ENCODE results near the gene FIP1L1. TPM values are rescaled to one million over a fixed set of nuclear protein-coding genes. Genes with fewer than 3 reads are reported as not detected.

FIP1L1 gene
- total and polyA plus RNA-seq, 7 donors: 23.5 to 49.6 (median 28.2) TPM

DNA sequence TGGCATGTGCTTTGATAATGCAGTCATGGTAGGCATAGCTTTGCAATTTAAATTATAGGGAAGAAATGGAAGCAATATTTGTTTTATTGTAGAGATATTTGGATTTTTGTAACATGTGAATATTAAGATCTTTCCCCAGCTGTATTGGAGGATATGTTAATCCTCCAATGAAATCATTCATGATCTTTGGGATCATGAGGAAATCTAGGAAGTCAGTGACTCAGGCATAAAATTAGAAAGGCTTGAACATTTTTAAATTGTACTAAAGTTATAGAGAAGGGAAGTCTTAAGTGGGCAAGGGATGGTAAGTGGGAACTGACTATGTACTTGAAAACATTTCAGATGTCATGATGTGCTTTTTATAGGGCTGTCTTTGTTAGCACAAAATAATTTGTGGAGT lies 46.8 kb downstream of the FIP1L1 start:
- ATAC-seq: no peak
- Histone ChIP-seq H3K9me3 (no peaks in the 10 kb centered on the region), H3K27me3 (ENCODE audit: insufficient read depth in 3 of 3, low read length in 2 of 3) (no peaks in the 10 kb centered on the region), H3K36me3 (ENCODE audit: insufficient read depth in 1 of 2, low read depth in 1 of 2) (peaks cover 0 to 37% of the 10 kb centered on the region in 2 donors), H3K4me3 (no peak overlapping the region), H3K4me1 (no peaks in the 10 kb centered on the region), H3K27ac (no peak overlapping the region)
- no peak for DNase-seq
- intact Hi-C loops (cut with DNase I): no loop called here
- TF ChIP-seq, protein P1, sequence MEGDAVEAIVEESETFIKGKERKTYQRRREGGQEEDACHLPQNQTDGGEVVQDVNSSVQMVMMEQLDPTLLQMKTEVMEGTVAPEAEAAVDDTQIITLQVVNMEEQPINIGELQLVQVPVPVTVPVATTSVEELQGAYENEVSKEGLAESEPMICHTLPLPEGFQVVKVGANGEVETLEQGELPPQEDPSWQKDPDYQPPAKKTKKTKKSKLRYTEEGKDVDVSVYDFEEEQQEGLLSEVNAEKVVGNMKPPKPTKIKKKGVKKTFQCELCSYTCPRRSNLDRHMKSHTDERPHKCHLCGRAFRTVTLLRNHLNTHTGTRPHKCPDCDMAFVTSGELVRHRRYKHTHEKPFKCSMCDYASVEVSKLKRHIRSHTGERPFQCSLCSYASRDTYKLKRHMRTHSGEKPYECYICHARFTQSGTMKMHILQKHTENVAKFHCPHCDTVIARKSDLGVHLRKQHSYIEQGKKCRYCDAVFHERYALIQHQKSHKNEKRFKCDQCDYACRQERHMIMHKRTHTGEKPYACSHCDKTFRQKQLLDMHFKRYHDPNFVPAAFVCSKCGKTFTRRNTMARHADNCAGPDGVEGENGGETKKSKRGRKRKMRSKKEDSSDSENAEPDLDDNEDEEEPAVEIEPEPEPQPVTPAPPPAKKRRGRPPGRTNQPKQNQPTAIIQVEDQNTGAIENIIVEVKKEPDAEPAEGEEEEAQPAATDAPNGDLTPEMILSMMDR (IDR thresholded peaks at IDR 0.05): no peak

DNA sequence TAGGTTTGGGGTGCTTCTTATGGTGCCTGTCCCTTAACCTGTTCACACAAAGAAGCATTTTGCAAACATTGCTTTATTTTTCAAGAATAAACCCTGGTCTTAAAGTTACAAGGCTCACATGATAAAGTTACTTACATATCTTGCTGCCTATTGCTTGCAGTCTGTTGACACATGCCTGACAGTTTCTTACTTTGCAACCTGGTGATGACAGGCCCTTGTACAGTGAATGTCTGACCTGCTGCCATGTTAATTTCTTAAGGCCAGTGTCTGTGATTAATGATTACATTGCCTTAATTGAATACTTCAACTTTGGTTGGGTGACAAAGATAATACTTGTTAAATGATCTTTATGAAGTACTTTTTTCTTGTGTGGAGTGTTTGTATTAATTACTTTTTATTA lies 49.9 kb downstream of the FIP1L1 start:
- no peak overlapping the region for H3K4me3 ChIP-seq
- H3K4me1 ChIP-seq: no peaks in the 10 kb centered on the region
- H3K36me3 ChIP-seq (ENCODE audit: insufficient read depth in 1 of 2, low read depth in 1 of 2): peaks cover 0 to 63% of the 10 kb centered on the region in 2 donors
- H3K9me3 ChIP-seq: no peaks in the 10 kb centered on the region
- no peak for DNase-seq
- H3K27ac ChIP-seq: no peak overlapping the region
- intact Hi-C loops (cut with DNase I): no loop called here
- no peaks in the 10 kb centered on the region for H3K27me3 ChIP-seq (ENCODE audit: insufficient read depth in 3 of 3, low read length in 2 of 3)
- no peak for ATAC-seq
- TF ChIP-seq, protein P1 (IDR thresholded peaks at IDR 0.05): no peak

DNA sequence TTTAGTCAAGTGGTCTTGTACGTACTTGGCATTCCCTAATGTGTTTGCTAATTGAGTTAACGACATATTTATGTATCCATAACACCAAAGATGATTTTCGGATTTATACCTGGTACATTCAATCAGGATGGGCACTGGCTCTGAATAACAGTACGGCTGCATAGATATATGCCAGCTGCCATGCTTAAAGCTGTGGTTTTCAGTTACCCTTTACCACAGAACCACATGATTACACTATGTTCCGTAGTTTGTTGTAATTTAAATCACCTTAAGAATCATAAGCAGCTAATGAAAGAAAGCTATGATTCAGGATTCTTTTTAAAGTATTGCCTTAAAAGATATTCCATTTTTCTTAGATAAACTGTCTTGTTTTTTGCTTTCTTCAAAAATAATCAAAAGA lies 53.6 kb downstream of the FIP1L1 start:
- intact Hi-C loops (cut with DNase I): no loop called here
- H3K27ac ChIP-seq: no peak overlapping the region
- H3K27me3 ChIP-seq (ENCODE audit: insufficient read depth in 3 of 3, low read length in 2 of 3): no peaks in the 10 kb centered on the region
- ATAC-seq (no peak), DNase-seq (no peak)
- peaks cover 0 to 59% of the 10 kb centered on the region in 2 donors for H3K36me3 ChIP-seq (ENCODE audit: insufficient read depth in 1 of 2, low read depth in 1 of 2)
- TF ChIP-seq, protein P1 (IDR thresholded peaks at IDR 0.05): no peak
- WGBS, 3 donors: 88 to 95% (median 93%) methylated on average over 5 of the region's 5 CpGs
- no peak overlapping the region for H3K4me3 ChIP-seq
- no peaks in the 10 kb centered on the region for H3K9me3 ChIP-seq
- H3K4me1 ChIP-seq: no peaks in the 10 kb centered on the region

DNA sequence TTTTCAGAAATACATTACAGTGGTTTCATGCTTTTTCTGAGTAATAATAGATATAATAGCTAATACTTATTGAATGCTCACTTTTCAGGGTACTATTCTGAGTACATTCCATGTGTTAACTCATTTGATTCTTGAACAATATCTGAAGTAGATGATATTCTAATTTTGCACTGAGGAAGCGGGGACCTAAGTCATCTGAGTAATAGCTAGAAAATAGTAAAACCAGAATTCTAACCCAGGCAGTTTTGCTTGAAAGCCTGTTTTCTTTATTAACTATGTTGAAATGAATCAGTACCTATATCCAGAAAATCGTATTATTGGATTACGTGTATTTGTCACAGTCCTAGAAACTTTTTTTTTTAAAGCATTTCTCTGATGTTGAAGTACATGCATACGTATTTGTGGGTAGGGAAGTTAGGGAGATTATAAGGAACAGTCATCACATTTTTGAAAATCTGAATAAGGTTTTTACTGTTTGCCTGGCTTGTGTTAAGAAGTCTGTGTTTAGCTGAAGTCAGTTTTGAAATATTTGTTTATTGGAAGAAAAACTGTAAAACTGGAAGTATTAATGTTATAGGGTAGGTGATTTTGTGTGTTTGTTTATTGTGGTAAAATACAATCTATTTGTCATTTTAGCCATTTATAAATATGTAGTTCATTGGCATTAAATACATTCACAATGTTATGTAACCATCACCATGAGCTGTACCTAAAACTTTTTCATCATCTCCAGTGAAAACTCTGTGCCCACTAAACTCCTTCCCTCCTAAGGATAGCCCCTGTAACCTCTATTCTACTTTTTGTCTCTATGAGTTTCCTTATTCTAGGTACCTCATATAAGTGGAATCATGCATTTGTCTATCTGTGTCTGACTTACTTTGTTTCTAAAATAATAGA lies 55.3 kb downstream of the FIP1L1 start:
- peaks cover 0 to 46% of the 10 kb centered on the region in 2 donors for H3K36me3 ChIP-seq (ENCODE audit: insufficient read depth in 1 of 2, low read depth in 1 of 2)
- H3K9me3 ChIP-seq: no peaks in the 10 kb centered on the region
- no peak overlapping the region for H3K4me3 ChIP-seq
- no peak overlapping the region for H3K27ac ChIP-seq
- 91 to 95% (median 94%) methylated on average over 4 of the region's 4 CpGs for WGBS, 3 donors
- intact Hi-C loops (cut with DNase I): no loop called here
- no peak for DNase-seq
- no peaks in the 10 kb centered on the region for H3K27me3 ChIP-seq (ENCODE audit: insufficient read depth in 3 of 3, low read length in 2 of 3)
- TF ChIP-seq, protein P1 (IDR thresholded peaks at IDR 0.05): no peak
- H3K4me1 ChIP-seq: no peaks in the 10 kb centered on the region
- ATAC-seq: no peak

DNA sequence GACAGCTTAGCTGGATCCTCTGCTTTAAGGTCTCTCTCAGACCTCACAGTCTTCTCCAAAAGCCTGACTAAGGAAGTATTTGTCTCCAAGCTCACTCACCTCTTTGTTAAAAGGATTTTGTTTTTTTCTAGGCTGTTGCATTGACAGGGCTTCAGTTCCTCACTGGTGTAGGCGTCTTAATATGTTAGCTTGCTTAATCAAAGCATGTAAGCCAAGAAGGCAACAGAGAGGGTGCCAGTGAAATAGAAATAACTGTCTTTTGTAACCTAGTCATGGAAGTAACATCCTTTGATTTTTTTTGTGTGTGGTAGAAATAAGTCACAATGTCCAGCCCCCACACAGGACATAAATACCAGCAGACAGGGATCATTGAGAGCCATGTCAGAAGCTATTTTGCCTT lies 58.8 kb downstream of the FIP1L1 start:
- TF ChIP-seq, protein P1 (IDR thresholded peaks at IDR 0.05): no peak
- WGBS, 3 donors: 70 to 85% (median 79%) methylated on average over 1 of the region's 1 CpG
- no peak for ATAC-seq

More for the DNA sequence above, 58.8 kb downstream of the FIP1L1 start:
- no peaks in the 10 kb centered on the region for H3K27me3 ChIP-seq (ENCODE audit: insufficient read depth in 3 of 3, low read length in 2 of 3)
- no peak overlapping the region for H3K27ac ChIP-seq
- no peak for DNase-seq
- no peaks in the 10 kb centered on the region for H3K9me3 ChIP-seq
- H3K4me1 ChIP-seq: no peaks in the 10 kb centered on the region
- H3K4me3 ChIP-seq: no peak overlapping the region
- H3K36me3 ChIP-seq (ENCODE audit: insufficient read depth in 1 of 2, low read depth in 1 of 2): peaks cover 0 to 12% of the 10 kb centered on the region in 2 donors
- intact Hi-C loops (cut with DNase I): no loop called here
